Parathyroid adenoma (tissue), 2 donors: ENCODE data around the gene CD8B2.
"Not testable (repeated sequence)": the region's sequence is repeated elsewhere in the genome, so short reads cannot be mapped to it uniquely, and the experiment has no call there.

ENCODE experiments used
- H2AFZ ChIP-seq: fragments of 300-600 bp; sonication (generic); one replicate; pipeline ENCODE4 v1.7.0; 2017; ENCODE audit warnings: antibody characterized with exemption, mild to moderate bottlenecking
- H3K27ac ChIP-seq: fragments of 300-600 bp; sonication (generic); one replicate; pipeline ENCODE4 v1.7.0; 2017
- H3K27me3 ChIP-seq: fragments of 300-600 bp; sonication (generic); one replicate; pipeline ENCODE4 v1.7.0; 2017; ENCODE audit warnings: low read length; ENCODE audit not compliant: control insufficient read depth, insufficient read depth
- H3K36me3 ChIP-seq: fragments of 300-600 bp; sonication (generic); one replicate; pipeline ENCODE4 v1.7.0; 2017; ENCODE audit warnings: low read length; ENCODE audit not compliant: control insufficient read depth, insufficient read depth
- H3K4me1 ChIP-seq: fragments of 300-600 bp; sonication (generic); one replicate; pipeline ENCODE4 v1.7.0; 2017; ENCODE audit warnings: control low read depth
- H3K4me2 ChIP-seq: fragments of 300-600 bp; sonication (generic); one replicate; pipeline ENCODE4 v1.7.0; 2017; ENCODE audit warnings: low read length
- H3K4me3 ChIP-seq: fragments of 300-600 bp; sonication (generic); one replicate; pipeline ENCODE4 v1.7.0; 2017; ENCODE audit warnings: low read depth, low read length
- H3K79me2 ChIP-seq: fragments of 300-600 bp; sonication (generic); one replicate; pipeline ENCODE4 v1.7.0; 2017; ENCODE audit warnings: control low read depth
- H3K9ac ChIP-seq: fragments of 300-600 bp; sonication (generic); one replicate; pipeline ENCODE4 v1.7.0; 2017; ENCODE audit warnings: mild to moderate bottlenecking
- H3K9me3 ChIP-seq: fragments of 300-600 bp; sonication (generic); one replicate; pipeline ENCODE4 v1.7.0; 2017; ENCODE audit warnings: low read length; ENCODE audit not compliant: control insufficient read depth
- CTCF ChIP-seq: fragments of 300-600 bp; sonication (generic); IDR thresholded peaks from one replicate; pipeline ENCODE4 v1.7.0; 2017; ENCODE audit warnings: antibody characterized with exemption, mild to moderate bottlenecking
- donor health status: primary hyperparathyroidism.

CD8B2 gene

GRCh38 chr2:106511934-106512333, 24.8 kb downstream of the CD8B2 start:
- H3K4me3 ChIP-seq, H3K27ac ChIP-seq, H3K79me2 ChIP-seq: not testable (repeated sequence)

GRCh38 chr2:106513391-106513790, 26.2 kb downstream of the CD8B2 start:
- not testable (repeated sequence) for H3K9me3 ChIP-seq, H3K27ac ChIP-seq, H2AFZ ChIP-seq, H3K4me1 ChIP-seq, H3K9ac ChIP-seq, H3K4me2 ChIP-seq, H3K36me3 ChIP-seq, H3K79me2 ChIP-seq, H3K4me3 ChIP-seq, H3K27me3 ChIP-seq

More at GRCh38 chr2:106511934-106512333, 24.8 kb downstream of the CD8B2 start:
- H3K4me2 ChIP-seq, H3K4me1 ChIP-seq, H3K36me3 ChIP-seq, H3K27me3 ChIP-seq, H2AFZ ChIP-seq, H3K9me3 ChIP-seq, H3K9ac ChIP-seq: not testable (repeated sequence)

GRCh38 chr2:106514827-106515226, 27.7 kb downstream of the CD8B2 start:
- H3K9ac ChIP-seq, H3K36me3 ChIP-seq, H3K4me3 ChIP-seq, H3K27ac ChIP-seq, H2AFZ ChIP-seq, H3K4me1 ChIP-seq, H3K4me2 ChIP-seq, H3K9me3 ChIP-seq, H3K27me3 ChIP-seq, H3K79me2 ChIP-seq: not testable (repeated sequence)

GRCh38 chr2:106516436-106516835, 29.3 kb downstream of the CD8B2 start:
- no peak overlapping the region for H3K4me3 ChIP-seq
- no peak for TF ChIP-seq CTCF
- no peaks in the 10 kb centered on the region for H3K27me3 ChIP-seq
- H3K4me1 ChIP-seq, result no peaks in the 10 kb centered on the region
- H2AFZ ChIP-seq, result no peak overlapping the region
- no peak overlapping the region for H3K4me2 ChIP-seq
- no peak overlapping the region for H3K9ac ChIP-seq
- H3K9me3 ChIP-seq, result no peaks in the 10 kb centered on the region
- H3K79me2 ChIP-seq, result no peaks in the 10 kb centered on the region
- H3K27ac ChIP-seq, result no peak overlapping the region
- H3K36me3 ChIP-seq, result no peaks in the 10 kb centered on the region

GRCh38 chr2:106516864-106517263, 29.7 kb downstream of the CD8B2 start:
- TF ChIP-seq CTCF, result no peak
- Histone ChIP-seq H3K4me3 (no peak overlapping the region), H3K36me3 (no peaks in the 10 kb centered on the region), H3K4me2 (no peak overlapping the region), H2AFZ (no peak overlapping the region), H3K27ac (no peak overlapping the region), H3K79me2 (no peaks in the 10 kb centered on the region), H3K9ac (no peak overlapping the region), H3K9me3 (no peaks in the 10 kb centered on the region), H3K27me3 (no peaks in the 10 kb centered on the region), H3K4me1 (no peaks in the 10 kb centered on the region)

- no peak overlapping the region for H3K4me3 ChIP-seq
Observed at GRCh38 chr2:106517329-106517728, 30.2 kb downstream of the CD8B2 start.

More at GRCh38 chr2:106517329-106517728, 30.2 kb downstream of the CD8B2 start:
- Histone ChIP-seq H3K9ac (no peak overlapping the region), H3K4me1 (no peaks in the 10 kb centered on the region), H2AFZ (no peak overlapping the region), H3K36me3 (no peaks in the 10 kb centered on the region), H3K27me3 (no peaks in the 10 kb centered on the region), H3K79me2 (no peaks in the 10 kb centered on the region), H3K9me3 (no peaks in the 10 kb centered on the region), H3K4me2 (no peak overlapping the region), H3K27ac (no peak overlapping the region)
- no peak for TF ChIP-seq CTCF
